ENCODE measurements around the gene NPM1. TPM values are rescaled to one million over a fixed set of nuclear protein-coding genes. Genes with fewer than 3 reads are reported as not detected.
"Not testable (repeated sequence)": the region's sequence is repeated elsewhere in the genome, so short reads cannot be mapped to it uniquely, and the experiment has no call there.

Gene NPM1
- total and polyA plus RNA-seq, 4 experiments from 2014 or later: 595 to 892 (median 817) TPM

GRCh38 chr5:171400169-171400568 is 12.5 kb downstream of the NPM1 start:
- no peak for DNase-seq
- H3K4me1 Mint-ChIP-seq: peaks cover 24 to 54% (median 34%) of the 10 kb centered on the region in 4 donors
- peak overlapping the region in 2 of 7 donors; percentile 68 to 73 for H3K27ac Mint-ChIP-seq
- no peak overlapping the region for H3K27ac ChIP-seq (ENCODE audit: low read depth, low read length)
- POLR2A ChIA-PET (ENCODE audit: partially characterized antibody): interaction anchor here (1.5 kb wide), 1 partner anchor 12 kb away, joined by 6 read pairs; the partner anchor contains the start of gene NPM1
- no peaks in the 10 kb centered on the region for H3K9me3 ChIP-seq (ENCODE audit: control insufficient read depth in 1 of 2, low read length in 2 of 2)
- H3K27me3 Mint-ChIP-seq: no peaks in the 10 kb centered on the region
- peaks cover 57% of the 10 kb centered on the region for H3K36me3 ChIP-seq (ENCODE audit: insufficient read depth, low read length)
- no peaks in the 10 kb centered on the region for H3K27me3 ChIP-seq (ENCODE audit: insufficient read depth, low read length)
- H3K4me1 ChIP-seq (ENCODE audit: insufficient read depth, low read length): peaks cover 42% of the 10 kb centered on the region
- H3K9me3 Mint-ChIP-seq: no peaks in the 10 kb centered on the region
- CTCF ChIA-PET (ENCODE audit: partially characterized antibody): no interaction called here
- intact Hi-C loops (cut with micrococcal nuclease): no loop called here
- no peak overlapping the region for H3K4me3 Mint-ChIP-seq
- no peak overlapping the region for H3K4me3 ChIP-seq (ENCODE audit: low read length in 2 of 2)
- peaks cover 56 to 72% of the 10 kb centered on the region in 2 donors for H3K36me3 Mint-ChIP-seq

DNA sequence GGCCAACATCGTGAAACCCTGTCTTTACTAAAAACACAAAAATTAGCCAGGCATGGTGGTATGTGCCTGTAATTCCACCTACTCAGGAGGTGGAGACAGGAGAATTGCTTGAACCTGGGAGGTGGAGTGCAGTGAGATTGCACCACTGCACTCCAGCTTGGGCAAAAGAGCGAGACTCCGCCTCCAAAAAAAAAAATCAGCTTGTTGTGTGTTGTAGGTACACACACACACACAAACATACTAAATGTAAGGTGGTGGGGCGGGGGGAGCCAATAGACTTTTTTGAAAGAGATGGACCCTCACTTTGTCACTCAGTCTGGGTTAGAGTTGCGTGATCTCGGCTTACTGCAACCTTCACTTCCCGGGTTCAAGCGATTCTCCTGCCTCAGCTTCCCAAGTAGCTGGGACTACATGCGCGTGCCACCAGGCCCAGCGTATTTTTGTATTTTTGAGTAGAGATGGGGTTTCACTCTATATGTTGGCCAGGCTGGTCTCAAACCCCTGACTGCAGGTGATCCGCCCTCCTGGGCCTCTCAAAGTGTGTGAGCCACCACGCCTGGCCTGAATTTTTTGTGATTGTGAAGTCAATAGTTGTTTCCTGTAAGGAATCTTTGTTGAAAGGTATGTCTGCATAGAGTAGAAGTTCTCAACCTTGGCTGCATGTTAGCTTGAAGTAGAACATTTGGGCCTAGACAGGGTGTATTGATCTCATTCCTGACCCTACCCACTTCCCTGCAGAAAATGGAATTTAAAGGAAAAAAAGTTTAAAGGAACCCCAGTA is 13.7 kb downstream of the NPM1 start:
- H3K4me3 Mint-ChIP-seq: no peak overlapping the region
- Histone ChIP-seq H3K4me1 (ENCODE audit: insufficient read depth, low read length) (peaks cover 33% of the 10 kb centered on the region), H3K36me3 (ENCODE audit: insufficient read depth, low read length) (peaks cover 56% of the 10 kb centered on the region), H3K9me3 (ENCODE audit: control insufficient read depth in 1 of 2, low read length in 2 of 2) (no peaks in the 10 kb centered on the region), H3K4me3 (ENCODE audit: low read length in 2 of 2) (no peak overlapping the region), H3K27me3 (ENCODE audit: insufficient read depth, low read length) (no peaks in the 10 kb centered on the region), H3K27ac (ENCODE audit: low read depth, low read length) (no peak overlapping the region)
- intact Hi-C loops (cut with micrococcal nuclease): no loop called here
- CTCF ChIA-PET (ENCODE audit: partially characterized antibody): no interaction called here
- no peaks in the 10 kb centered on the region for H3K9me3 Mint-ChIP-seq
- POLR2A ChIA-PET (ENCODE audit: partially characterized antibody): interaction anchor here (1.5 kb wide), 1 partner anchor 13 kb away, joined by 6 read pairs; the partner anchor contains the start of gene NPM1
- H3K36me3 Mint-ChIP-seq: peaks cover 60 to 73% of the 10 kb centered on the region in 2 donors
- DNase-seq: no peak
- H3K4me1 Mint-ChIP-seq: peaks cover 26 to 55% (median 38%) of the 10 kb centered on the region in 4 donors
- no peaks in the 10 kb centered on the region for H3K27me3 Mint-ChIP-seq
- peak overlapping the region in 4 of 7 donors; percentile 18 to 68 (median 42) for H3K27ac Mint-ChIP-seq

GRCh38 chr5:171402751-171403150 is 15.1 kb downstream of the NPM1 start:
- H3K27ac Mint-ChIP-seq: peak overlapping the region in 1 of 7 donors; percentile 46
- H3K4me3 Mint-ChIP-seq; CTCF ChIA-PET (ENCODE audit: partially characterized antibody); H3K9me3 ChIP-seq (ENCODE audit: control insufficient read depth in 1 of 2, low read length in 2 of 2); H3K4me3 ChIP-seq (ENCODE audit: low read length in 2 of 2); H3K9me3 Mint-ChIP-seq; H3K27me3 ChIP-seq (ENCODE audit: insufficient read depth, low read length); H3K27me3 Mint-ChIP-seq; intact Hi-C loops (cut with micrococcal nuclease); POLR2A ChIA-PET (ENCODE audit: partially characterized antibody); H3K27ac ChIP-seq (ENCODE audit: low read depth, low read length); DNase-seq: not testable (repeated sequence)
- H3K4me1 ChIP-seq (ENCODE audit: insufficient read depth, low read length): peaks cover 19% of the 10 kb centered on the region
- peaks cover 63 to 74% of the 10 kb centered on the region in 2 donors for H3K36me3 Mint-ChIP-seq
- H3K36me3 ChIP-seq (ENCODE audit: insufficient read depth, low read length): peaks cover 52% of the 10 kb centered on the region
- peaks cover 19 to 55% (median 38%) of the 10 kb centered on the region in 4 donors for H3K4me1 Mint-ChIP-seq

GRCh38 chr5:171405615-171406014 is 18.0 kb downstream of the NPM1 start:
- Histone ChIP-seq H3K4me3 (ENCODE audit: low read length in 2 of 2) (no peak overlapping the region), H3K36me3 (ENCODE audit: insufficient read depth, low read length) (peaks cover 56% of the 10 kb centered on the region), H3K27me3 (ENCODE audit: insufficient read depth, low read length) (no peaks in the 10 kb centered on the region), H3K9me3 (ENCODE audit: control insufficient read depth in 1 of 2, low read length in 2 of 2) (no peaks in the 10 kb centered on the region), H3K27ac (ENCODE audit: low read depth, low read length) (no peak overlapping the region), H3K4me1 (ENCODE audit: insufficient read depth, low read length) (peaks cover 24% of the 10 kb centered on the region)
- intact Hi-C loops (cut with micrococcal nuclease): no loop called here
- Mint-ChIP-seq H3K4me3 (no peak overlapping the region), H3K36me3 (peaks cover 64 to 72% of the 10 kb centered on the region in 2 donors), H3K27me3 (no peaks in the 10 kb centered on the region), H3K9me3 (no peaks in the 10 kb centered on the region), H3K27ac (peak overlapping the region in 3 of 7 donors; percentile 5 to 57 (median 17)), H3K4me1 (peaks cover 21 to 50% (median 37%) of the 10 kb centered on the region in 4 donors)
- DNase-seq: no peak
- ChIA-PET CTCF (ENCODE audit: partially characterized antibody) (interaction anchor here (1.3 to 1.4 kb wide), 2 partner anchors 12 to 13 kb away, joined by 3 read pairs; no protein-coding TSS in a partner anchor), POLR2A (ENCODE audit: partially characterized antibody) (interaction anchor here (1.9 kb wide), 1 partner anchor 18 kb away, joined by 12 read pairs; the partner anchor contains the start of gene NPM1)

DNA sequence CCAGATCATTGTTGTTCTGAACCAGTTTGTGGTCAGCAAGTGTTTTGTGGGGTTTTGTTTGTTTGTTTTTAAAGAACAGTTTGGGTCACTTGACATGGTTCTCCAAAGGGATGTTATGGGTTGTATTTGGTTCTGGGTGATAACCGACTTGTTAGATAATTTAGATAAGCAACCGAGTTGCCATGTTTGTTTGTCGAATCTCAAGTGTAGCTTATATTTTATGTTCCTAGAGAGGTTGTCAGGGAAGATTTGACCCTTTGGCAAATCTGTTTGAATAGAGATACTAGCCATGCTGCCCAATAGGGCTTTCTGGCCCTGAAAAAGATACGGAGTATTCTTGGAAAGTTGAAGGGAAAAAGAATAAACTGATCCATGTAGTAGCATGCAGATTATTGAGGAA is 19.6 kb downstream of the NPM1 start:
- intact Hi-C loops (cut with micrococcal nuclease): no loop called here
- Mint-ChIP-seq H3K27ac (peak overlapping the region in 2 of 7 donors; percentile 43), H3K36me3 (peaks cover 61 to 72% of the 10 kb centered on the region in 2 donors), H3K4me3 (no peak overlapping the region), H3K9me3 (no peaks in the 10 kb centered on the region), H3K27me3 (no peaks in the 10 kb centered on the region), H3K4me1 (peaks cover 18 to 43% (median 34%) of the 10 kb centered on the region in 4 donors)
- Histone ChIP-seq H3K4me1 (ENCODE audit: insufficient read depth, low read length) (peaks cover 19% of the 10 kb centered on the region), H3K27ac (ENCODE audit: low read depth, low read length) (no peak overlapping the region), H3K36me3 (ENCODE audit: insufficient read depth, low read length) (peaks cover 53% of the 10 kb centered on the region), H3K27me3 (ENCODE audit: insufficient read depth, low read length) (no peaks in the 10 kb centered on the region), H3K9me3 (ENCODE audit: control insufficient read depth in 1 of 2, low read length in 2 of 2) (no peaks in the 10 kb centered on the region), H3K4me3 (ENCODE audit: low read length in 2 of 2) (no peak overlapping the region)
- POLR2A ChIA-PET (ENCODE audit: partially characterized antibody): no interaction called here
- DNase-seq: no peak
- CTCF ChIA-PET (ENCODE audit: partially characterized antibody): no interaction called here

DNA sequence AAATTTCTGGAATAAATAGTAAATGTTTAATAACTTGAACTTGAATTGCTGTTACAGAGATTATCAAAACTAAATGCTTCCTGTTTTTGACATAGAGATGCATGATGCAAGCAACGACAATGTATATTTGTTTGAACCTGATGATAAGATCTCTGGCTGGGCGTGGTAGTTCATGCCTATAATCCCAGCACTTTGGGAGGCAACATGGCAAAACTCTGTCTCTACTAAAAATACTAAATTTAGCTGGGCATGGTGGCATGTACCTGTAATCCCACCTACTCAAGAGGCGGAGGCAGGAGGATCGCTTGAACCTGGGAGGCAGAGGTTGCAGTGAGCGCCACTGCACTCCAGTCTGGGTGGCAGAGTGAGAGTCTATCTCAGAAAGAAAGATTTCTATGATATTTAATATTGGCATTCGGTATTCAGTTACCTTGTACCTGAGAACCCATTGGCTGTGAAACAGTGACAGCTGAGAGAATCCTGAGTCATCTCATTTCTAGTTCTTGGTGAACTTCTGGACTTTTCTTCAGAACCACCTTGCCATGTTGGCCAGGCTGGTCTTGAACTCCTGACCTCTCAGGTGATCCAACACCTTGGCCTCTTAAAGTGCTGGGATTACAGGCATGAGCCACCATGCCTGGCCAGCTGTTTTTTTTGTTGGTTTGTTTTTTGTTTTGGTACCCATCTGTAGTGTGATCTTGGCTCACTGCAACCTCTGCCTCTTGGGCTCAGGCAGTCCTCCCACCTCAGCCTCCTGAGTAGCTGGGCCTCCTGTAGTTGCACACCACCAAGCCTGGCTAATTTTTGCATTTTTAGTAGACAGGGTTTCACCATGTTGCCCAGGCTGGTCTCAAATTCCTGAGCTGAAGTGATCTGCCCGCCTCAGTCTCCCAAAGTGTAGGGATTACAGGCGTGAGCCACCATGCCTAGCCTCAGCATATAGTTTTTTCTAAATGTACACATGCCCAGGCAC is 21.8 kb downstream of the NPM1 start:
- Histone ChIP-seq H3K36me3 (ENCODE audit: insufficient read depth, low read length) (peaks cover 62% of the 10 kb centered on the region), H3K4me3 (ENCODE audit: low read length in 2 of 2) (no peak overlapping the region), H3K4me1 (ENCODE audit: insufficient read depth, low read length) (peaks cover 19% of the 10 kb centered on the region), H3K27me3 (ENCODE audit: insufficient read depth, low read length) (no peaks in the 10 kb centered on the region), H3K27ac (ENCODE audit: low read depth, low read length) (no peak overlapping the region), H3K9me3 (ENCODE audit: control insufficient read depth in 1 of 2, low read length in 2 of 2) (no peaks in the 10 kb centered on the region)
- ChIA-PET POLR2A (ENCODE audit: partially characterized antibody) (interaction anchor here (0.8 to 1.8 kb wide), 3 partner anchors 16 to 22 kb away, joined by 3 to 9 read pairs (median 4); partner anchors contain the start of gene NPM1), CTCF (ENCODE audit: partially characterized antibody) (interaction anchor here (1.6 to 2.7 kb wide), 2 partner anchors 9 to 17 kb away, joined by 5 to 11 read pairs; partner anchors contain the start of gene FGF18)
- Mint-ChIP-seq H3K9me3 (no peaks in the 10 kb centered on the region), H3K27ac (peak overlapping the region; percentile 2 to 78 (median 75)), H3K4me3 (no peak overlapping the region), H3K27me3 (no peaks in the 10 kb centered on the region), H3K4me1 (peaks cover 20 to 43% (median 34%) of the 10 kb centered on the region in 4 donors), H3K36me3 (peaks cover 71 to 85% of the 10 kb centered on the region in 2 donors)
- DNase-seq: no peak
- intact Hi-C loops (cut with micrococcal nuclease): no loop called here
